ENCODE results near the gene ZDHHC8.

The ZDHHC8 gene

DNA sequence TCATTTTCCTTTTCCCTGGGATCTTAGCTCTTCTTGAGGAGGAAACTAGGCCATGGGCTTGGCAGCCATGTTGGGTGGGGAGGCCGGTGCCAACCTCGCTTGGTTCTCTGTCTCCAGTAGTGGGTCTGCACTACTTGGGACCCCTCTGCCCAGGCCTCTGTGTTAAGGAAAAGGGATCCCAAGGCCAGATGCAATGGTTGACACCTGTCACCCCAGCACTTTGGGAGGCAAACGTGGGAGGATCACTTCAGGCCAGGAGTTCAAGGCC, 1.9 kb upstream of the ZDHHC8 start:
- Histone ChIP-seq H3K36me3 (ENCODE audit: insufficient read depth, low read length) (peaks cover 34% of the 10 kb centered on the region; the same call in 1 of the 2 replicates), H3K9ac (ENCODE audit: insufficient read length) (no peak overlapping the region), H3K27ac (no peak overlapping the region), H3K4me3 (no peak overlapping the region), H3K9me3 (ENCODE audit: low read depth, low read length) (no peaks in the 10 kb centered on the region)
- no peak for DNase-seq (ENCODE audit: low read depth, low spot score)
- TF ChIP-seq EZH2 (IDR thresholded peaks at IDR 0.05) (no peak), FOXP2 (optimal IDR thresholded peaks at IDR 0.05; ENCODE audit: control extremely low read depth, extremely low read length, insufficient read depth) (no peak), POLR2AphosphoS5 (IDR thresholded peaks at IDR 0.05; ENCODE audit: borderline replicate concordance, low read depth, low read length) (no peak)

DNA sequence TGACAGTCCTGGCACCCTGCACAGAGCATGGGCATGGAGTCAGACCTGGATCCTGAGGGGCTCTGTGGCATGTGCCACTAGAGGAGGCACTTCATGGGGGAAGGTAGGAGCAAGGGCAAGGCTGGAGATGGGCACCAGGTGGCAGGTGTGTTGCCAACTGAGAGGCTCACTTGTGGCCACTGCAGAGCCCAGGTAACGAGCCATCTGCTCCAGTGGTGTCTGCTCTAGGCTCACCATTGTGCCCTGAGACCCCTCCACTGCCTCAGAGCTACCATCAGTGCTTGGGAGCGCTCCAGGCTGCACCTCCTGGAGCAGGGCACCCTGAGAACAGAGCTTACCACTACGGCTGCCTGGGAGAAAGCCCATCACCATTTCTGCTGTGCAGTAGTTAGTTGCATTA, 1.3 kb upstream of the ZDHHC8 start:
- no peak for DNase-seq (ENCODE audit: low read depth, low spot score)
- H3K9me3 ChIP-seq (ENCODE audit: low read depth, low read length) = no peaks in the 10 kb centered on the region
- H3K36me3 ChIP-seq (ENCODE audit: insufficient read depth, low read length) = peaks cover 28% of the 10 kb centered on the region; the same call in 1 of the 2 replicates
- no peak overlapping the region for H3K9ac ChIP-seq (ENCODE audit: insufficient read length)
- H3K27ac ChIP-seq = no peak overlapping the region
- H3K4me3 ChIP-seq = no peak overlapping the region; the same call in 1 of the 2 replicates
- TF ChIP-seq FOXP2 (optimal IDR thresholded peaks at IDR 0.05; ENCODE audit: control extremely low read depth, extremely low read length, insufficient read depth) = no peak
- TF ChIP-seq POLR2AphosphoS5 (IDR thresholded peaks at IDR 0.05; ENCODE audit: borderline replicate concordance, low read depth, low read length) = no peak
- TF ChIP-seq EZH2 (IDR thresholded peaks at IDR 0.05) = no peak

DNA sequence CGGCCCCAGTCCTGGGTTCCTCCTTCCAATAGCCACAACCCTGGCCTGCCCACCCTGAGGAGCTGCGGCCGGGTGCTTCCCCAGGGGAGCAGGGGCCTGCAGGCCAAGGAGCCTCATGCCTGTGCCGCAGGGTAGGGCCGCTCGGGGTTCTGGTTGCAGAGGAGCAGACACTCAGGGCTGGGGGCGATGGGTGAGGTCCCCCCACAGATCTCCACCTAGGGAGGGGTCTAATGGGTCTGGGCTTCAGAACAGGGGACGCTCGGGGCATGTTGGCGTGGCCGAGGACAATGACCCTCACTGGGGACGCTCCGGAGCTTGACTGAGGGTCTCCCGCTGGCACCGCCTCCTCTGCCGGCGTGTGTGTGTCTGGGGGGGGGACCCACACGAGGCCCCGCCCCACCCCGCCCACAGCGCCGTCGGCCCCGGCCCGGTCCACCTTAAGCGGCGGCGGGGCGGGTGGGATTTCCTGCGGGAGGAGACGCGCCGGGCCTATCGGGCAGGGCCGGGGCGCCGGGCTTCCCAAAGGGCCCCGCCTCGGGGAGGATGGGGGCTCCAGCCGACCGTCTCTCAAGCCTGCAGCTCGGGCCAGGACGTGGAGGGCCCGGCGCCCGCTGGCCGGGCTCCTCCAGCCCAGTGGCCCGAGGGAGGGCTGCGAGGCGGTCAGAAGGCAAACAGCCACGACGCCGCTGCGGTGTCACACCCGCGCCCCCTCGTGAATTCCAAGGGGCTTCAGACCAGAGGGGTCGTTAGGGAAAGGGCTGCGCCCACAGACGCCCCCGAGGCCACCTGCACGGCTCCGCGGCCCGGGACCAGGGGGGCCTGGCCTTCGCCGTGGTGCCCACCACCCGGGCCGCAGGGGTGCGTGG, 640 bp upstream of the ZDHHC8 start:
- Histone ChIP-seq H3K4me3 (peak overlapping the region; percentile 83), H3K36me3 (ENCODE audit: insufficient read depth, low read length) (peaks cover 22% of the 10 kb centered on the region; the same call in 1 of the 2 replicates), H3K9me3 (ENCODE audit: low read depth, low read length) (no peaks in the 10 kb centered on the region), H3K9ac (ENCODE audit: insufficient read length) (peak overlapping the region; percentile 72), H3K27ac (no peak overlapping the region)
- no peak for TF ChIP-seq FOXP2 (optimal IDR thresholded peaks at IDR 0.05; ENCODE audit: control extremely low read depth, extremely low read length, insufficient read depth)
- no peak for TF ChIP-seq EZH2 (IDR thresholded peaks at IDR 0.05)
- no peak; the same call in 1 of the 2 replicates for TF ChIP-seq POLR2AphosphoS5 (IDR thresholded peaks at IDR 0.05; ENCODE audit: borderline replicate concordance, low read depth, low read length)
- no peak for DNase-seq (ENCODE audit: low read depth, low spot score)

DNA sequence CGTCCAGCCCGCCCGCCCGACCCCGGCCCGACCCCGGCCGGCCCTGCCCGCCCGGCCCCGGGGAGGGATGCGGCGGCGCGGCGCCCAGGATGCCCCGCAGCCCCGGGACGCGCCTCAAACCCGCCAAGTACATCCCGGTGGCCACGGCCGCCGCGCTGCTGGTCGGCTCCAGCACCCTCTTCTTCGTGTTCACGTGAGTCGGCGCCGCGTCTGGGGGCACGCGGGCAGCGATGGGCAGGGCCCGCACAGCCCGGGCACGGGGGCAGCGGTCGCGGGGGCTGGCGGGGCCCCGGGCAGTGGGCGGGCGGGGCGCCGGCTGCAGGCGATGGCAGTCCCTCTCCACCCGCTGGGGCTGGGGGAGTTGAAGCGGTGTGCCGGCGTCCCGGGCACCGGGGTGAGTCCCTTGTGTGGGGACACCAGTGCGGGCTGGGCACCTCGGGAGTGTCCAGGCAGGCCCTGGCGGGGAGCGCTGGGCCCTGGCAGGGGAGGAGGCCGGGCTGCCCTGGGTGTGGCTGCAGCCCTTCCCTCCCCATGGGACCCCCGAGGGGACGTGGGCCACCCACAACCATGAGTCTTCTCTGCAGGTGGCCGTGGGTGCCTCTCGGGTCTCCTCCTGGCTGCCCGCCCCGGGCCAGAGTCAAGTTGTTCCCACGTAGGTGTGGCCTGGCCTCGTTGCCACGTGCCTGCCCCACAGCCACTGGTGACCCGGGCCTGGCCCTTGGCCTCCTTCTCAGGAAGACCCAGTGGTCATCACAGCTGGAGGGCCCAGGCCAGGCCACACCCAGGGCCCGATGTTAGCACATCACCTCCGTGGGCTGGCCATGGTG, 468 bp downstream of the ZDHHC8 start:
- Histone ChIP-seq H3K4me3 (peak overlapping the region; percentile 76), H3K27ac (no peak overlapping the region), H3K9ac (ENCODE audit: insufficient read length) (peak overlapping the region; percentile 57), H3K9me3 (ENCODE audit: low read depth, low read length) (no peaks in the 10 kb centered on the region), H3K36me3 (ENCODE audit: insufficient read depth, low read length) (peaks cover 10% of the 10 kb centered on the region; the same call in 1 of the 2 replicates)
- TF ChIP-seq POLR2AphosphoS5 (IDR thresholded peaks at IDR 0.05; ENCODE audit: borderline replicate concordance, low read depth, low read length) (no peak), EZH2 (IDR thresholded peaks at IDR 0.05) (no peak), FOXP2 (optimal IDR thresholded peaks at IDR 0.05; ENCODE audit: control extremely low read depth, extremely low read length, insufficient read depth) (no peak)
- no peak for DNase-seq (ENCODE audit: low read depth, low spot score)

DNA sequence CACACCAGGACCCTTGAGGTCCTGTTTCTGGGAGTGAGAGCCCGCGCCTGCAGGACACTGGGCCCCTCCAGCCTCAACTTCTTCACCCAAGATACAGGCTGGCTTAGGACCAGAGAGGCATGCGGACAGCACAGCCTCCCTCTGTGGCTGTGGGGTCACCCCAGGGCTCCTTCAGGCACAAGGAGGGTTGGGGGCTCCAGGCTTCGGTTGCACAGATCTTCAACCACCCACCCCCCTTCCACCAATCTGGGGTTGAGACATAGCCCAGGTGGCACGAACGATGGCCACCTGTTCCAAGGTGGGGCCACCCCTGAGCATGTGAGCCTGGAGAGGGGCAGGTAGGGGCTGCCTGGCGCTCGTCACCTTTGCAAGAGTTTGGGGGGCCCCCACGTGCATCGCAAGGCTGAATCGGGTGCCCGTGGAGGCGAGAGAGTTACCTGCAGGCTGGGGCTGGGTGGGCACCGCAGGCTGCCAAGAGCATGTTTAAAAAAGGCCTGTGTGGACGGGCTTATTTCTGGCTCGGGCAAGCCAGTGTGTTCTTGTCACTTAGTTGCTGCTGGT, 1.2 kb downstream of the ZDHHC8 start:
- H3K27ac ChIP-seq = no peak overlapping the region

DNA sequence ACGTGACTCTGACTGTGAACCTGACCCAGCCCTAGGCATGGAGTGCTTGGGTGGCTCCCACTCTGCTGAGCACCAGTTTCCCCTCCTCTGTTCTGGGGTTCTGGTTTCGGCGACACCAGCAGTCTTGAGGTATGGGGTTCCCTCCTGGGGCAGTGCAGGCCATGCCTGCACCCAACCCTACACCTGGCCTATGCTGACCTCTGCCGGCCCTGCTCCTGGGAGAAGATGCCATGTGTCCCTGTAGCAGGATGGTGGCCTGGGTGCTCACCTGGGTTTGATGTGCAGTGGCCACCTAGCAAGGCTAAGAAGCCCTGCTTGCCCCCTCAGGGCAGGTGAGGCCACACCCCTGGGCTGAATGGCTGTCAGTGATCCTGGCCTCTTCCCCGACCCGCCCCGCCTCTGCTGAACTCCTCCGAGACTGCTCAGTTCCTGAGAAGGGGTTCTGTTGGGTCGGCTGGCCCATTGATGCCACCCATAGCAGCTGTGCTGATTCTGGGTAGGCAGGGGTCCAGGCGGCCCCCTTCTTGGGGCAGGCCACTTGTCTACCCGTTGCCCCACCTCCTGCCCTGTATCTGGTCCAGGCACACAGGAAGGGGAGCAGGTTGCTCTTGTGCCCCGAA, 2.4 kb downstream of the ZDHHC8 start:
- H3K27ac ChIP-seq = no peak overlapping the region
- no peak for TF ChIP-seq POLR2AphosphoS5 (IDR thresholded peaks at IDR 0.05; ENCODE audit: borderline replicate concordance, low read depth, low read length)
- TF ChIP-seq EZH2 (IDR thresholded peaks at IDR 0.05) = no peak
- TF ChIP-seq FOXP2 (optimal IDR thresholded peaks at IDR 0.05; ENCODE audit: control extremely low read depth, extremely low read length, insufficient read depth) = no peak
- no peak overlapping the region for H3K4me3 ChIP-seq
- DNase-seq (ENCODE audit: low read depth, low spot score) = no peak
- no peak overlapping the region for H3K9ac ChIP-seq (ENCODE audit: insufficient read length)
- no peaks in the 10 kb centered on the region for H3K36me3 ChIP-seq (ENCODE audit: insufficient read depth, low read length)
- H3K9me3 ChIP-seq (ENCODE audit: low read depth, low read length) = no peaks in the 10 kb centered on the region

More for the DNA sequence above, 1.2 kb downstream of the ZDHHC8 start:
- H3K36me3 ChIP-seq (ENCODE audit: insufficient read depth, low read length) = 0 out of 2 replicates have a peak, but pooled peaks cover 4% of the 10 kb centered on the region
- no peak for DNase-seq (ENCODE audit: low read depth, low spot score)
- peak overlapping the region; percentile 76 for H3K4me3 ChIP-seq
- TF ChIP-seq EZH2 (IDR thresholded peaks at IDR 0.05) = no peak
- no peak for TF ChIP-seq POLR2AphosphoS5 (IDR thresholded peaks at IDR 0.05; ENCODE audit: borderline replicate concordance, low read depth, low read length)
- TF ChIP-seq FOXP2 (optimal IDR thresholded peaks at IDR 0.05; ENCODE audit: control extremely low read depth, extremely low read length, insufficient read depth) = no peak
- H3K9ac ChIP-seq (ENCODE audit: insufficient read length) = peak overlapping the region; percentile 57
- no peaks in the 10 kb centered on the region for H3K9me3 ChIP-seq (ENCODE audit: low read depth, low read length)

DNA sequence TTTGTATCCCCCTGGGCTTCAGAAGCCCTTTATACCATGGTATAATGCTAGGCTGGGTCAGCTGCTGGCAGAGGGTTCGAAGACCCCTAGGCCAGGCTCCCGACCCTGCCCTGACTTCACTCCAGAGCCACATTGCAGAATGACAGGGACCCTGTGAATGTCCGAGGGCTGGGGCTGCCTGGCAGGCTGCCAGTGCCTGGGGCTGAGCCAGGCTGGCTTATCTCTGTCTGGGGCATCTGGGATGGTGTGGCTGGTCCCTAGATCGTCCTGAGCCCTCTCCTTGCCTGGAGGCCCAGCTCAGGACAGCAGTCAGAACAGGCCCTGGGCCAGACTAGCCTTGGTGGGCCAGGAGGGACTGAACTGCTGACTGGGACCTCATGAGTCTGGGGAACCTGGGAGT, 3.7 kb downstream of the ZDHHC8 start:
- no peak for TF ChIP-seq POLR2AphosphoS5 (IDR thresholded peaks at IDR 0.05; ENCODE audit: borderline replicate concordance, low read depth, low read length)
- no peak overlapping the region for H3K27ac ChIP-seq
- H3K36me3 ChIP-seq (ENCODE audit: insufficient read depth, low read length) = no peaks in the 10 kb centered on the region
- H3K9me3 ChIP-seq (ENCODE audit: low read depth, low read length) = no peaks in the 10 kb centered on the region
- no peak overlapping the region for H3K4me3 ChIP-seq
- no peak for DNase-seq (ENCODE audit: low read depth, low spot score)
- no peak overlapping the region for H3K9ac ChIP-seq (ENCODE audit: insufficient read length)

All from SK-N-MC (cell line).